Coronary artery (tissue), 2 donors: Measurements from ENCODE around the gene GRIP2.

ENCODE experiments used
- DNase-seq: peaks from one replicate; pipeline ENCODE4 v3.0.0-alpha.2; 2017; ENCODE audit warnings: low spot score
- H3K27ac ChIP-seq, 2 donors: fragments of 200-600 bp; sonication (generic); one replicate each; pipeline ENCODE4 v1.5.1; 2016 to 2019
- H3K4me3 ChIP-seq: fragments of 200-600 bp; sonication (generic); 2 replicates; pipeline ENCODE4 v1.5.1; 2016; ENCODE audit warnings: mild to moderate bottlenecking, moderate library complexity
- TF ChIP-seq, protein P1 (sequence below): fragments of 200-600 bp; sonication (generic); IDR thresholded peaks from one replicate; pipeline ENCODE4 v1.5.1; 2019; ENCODE audit warnings: antibody characterized with exemption

GRIP2 gene

DNA sequence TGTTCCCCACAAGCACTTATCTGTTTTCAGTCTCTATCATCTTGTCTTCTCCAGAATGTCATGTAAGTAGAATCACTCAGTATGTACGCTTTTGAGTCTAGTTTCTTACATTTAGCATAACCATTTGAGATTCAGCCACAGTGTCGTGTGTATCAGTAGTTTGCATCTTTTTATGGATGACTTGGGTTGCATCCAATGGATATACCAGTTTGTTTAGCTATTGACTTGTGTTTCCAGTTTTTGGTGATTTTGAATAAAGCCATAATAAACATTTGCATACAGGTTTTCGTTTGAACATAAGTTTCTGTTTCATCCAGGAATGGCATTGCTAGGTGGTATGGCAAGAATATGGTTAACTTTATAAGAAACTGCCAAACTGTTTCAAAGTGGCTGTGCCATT lies 12.1 kb downstream of the GRIP2 start:
- no peak overlapping the region for H3K27ac ChIP-seq
- no peak overlapping the region for H3K4me3 ChIP-seq
- no peak for DNase-seq
- TF ChIP-seq, protein P1, sequence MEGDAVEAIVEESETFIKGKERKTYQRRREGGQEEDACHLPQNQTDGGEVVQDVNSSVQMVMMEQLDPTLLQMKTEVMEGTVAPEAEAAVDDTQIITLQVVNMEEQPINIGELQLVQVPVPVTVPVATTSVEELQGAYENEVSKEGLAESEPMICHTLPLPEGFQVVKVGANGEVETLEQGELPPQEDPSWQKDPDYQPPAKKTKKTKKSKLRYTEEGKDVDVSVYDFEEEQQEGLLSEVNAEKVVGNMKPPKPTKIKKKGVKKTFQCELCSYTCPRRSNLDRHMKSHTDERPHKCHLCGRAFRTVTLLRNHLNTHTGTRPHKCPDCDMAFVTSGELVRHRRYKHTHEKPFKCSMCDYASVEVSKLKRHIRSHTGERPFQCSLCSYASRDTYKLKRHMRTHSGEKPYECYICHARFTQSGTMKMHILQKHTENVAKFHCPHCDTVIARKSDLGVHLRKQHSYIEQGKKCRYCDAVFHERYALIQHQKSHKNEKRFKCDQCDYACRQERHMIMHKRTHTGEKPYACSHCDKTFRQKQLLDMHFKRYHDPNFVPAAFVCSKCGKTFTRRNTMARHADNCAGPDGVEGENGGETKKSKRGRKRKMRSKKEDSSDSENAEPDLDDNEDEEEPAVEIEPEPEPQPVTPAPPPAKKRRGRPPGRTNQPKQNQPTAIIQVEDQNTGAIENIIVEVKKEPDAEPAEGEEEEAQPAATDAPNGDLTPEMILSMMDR: no peak

DNA sequence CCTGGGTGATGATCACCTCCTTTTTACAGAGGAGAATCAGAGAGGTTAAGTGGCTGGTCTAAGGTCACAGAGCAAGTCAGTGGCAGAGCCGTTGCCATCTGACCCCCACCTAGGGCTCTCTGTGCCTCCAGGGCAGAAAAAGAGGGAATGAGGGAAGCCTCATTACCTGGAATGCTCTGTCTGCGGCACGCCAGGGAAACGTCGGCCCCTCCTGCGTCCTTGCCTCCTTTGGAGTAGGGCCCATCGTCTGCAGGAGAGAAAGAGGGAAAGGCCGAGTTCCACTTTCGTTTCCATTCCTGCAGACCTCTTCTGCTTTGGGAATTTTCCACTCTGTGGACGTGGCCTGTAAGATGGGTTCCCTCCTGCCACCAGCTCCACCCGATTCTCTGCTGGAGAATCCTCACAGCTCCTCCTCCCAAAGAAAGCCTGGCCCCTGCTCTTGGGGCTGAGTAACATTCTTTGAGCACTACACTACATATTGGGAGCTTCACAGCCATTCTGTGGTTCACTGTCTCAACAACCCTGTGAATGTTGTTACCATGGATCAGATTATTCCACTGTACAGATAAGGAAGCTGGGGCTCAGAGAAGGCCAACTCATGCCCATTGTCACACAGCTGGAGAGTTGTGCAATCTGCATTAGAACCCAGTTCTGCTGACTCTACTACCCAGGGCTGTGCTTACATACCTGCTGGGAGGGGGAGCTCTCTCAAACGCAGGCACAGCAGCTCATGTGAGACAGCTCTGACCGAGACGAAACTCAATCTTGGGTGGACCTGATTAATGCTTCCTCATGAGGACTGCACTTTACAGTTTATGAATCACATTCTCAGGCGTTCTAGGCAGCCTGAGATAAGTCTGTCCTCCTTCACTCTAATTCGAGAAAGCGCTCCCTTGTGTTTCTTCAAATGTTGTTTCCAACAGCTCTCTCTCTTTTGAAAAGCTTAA lies 14.2 kb downstream of the GRIP2 start:
- TF ChIP-seq, protein P1: no peak
- Histone ChIP-seq H3K27ac (peak overlapping the region; percentile 56 to 80), H3K4me3 (peak overlapping the region; percentile 57)
- DNase-seq: no peak

DNA sequence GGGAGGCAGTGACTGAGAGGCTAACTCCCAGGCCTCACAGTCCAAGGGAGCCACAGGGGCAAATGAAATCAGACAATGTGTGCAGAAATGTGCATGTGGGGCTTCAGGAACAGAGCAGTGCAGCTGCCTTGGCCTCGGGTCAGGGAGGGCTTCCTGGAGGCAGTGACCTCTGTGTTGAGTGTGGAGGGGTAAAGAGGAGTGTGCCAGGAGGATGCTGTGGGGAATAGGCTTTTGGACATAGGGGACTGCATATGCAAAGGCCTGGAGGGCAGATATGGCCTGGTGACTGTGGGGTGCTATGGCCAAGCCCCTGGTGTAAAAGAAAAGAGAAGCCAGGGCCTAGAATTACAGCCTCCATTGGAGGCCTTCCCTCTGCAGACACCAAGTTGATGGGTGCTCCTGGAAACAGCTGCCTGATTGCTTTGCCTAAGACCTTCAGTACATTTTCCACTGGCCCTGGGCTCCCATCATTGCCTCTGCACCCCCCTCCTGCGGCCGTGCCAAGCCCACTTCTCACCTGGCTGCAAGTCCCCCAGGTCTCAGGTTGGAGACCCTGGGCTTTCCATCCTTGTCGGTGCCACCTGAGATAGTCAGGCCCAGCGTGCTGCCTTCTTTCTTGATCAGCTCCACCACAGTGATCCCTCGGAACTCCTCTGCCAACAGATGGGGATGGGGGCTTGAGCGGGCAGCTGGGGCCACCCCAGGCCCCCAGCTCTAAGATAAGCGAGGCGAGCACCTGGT lies 15.1 kb downstream of the GRIP2 start:
- TF ChIP-seq, protein P1: no peak
- DNase-seq: no peak
- H3K4me3 ChIP-seq: peak overlapping the region; percentile 57
- H3K27ac ChIP-seq: peak overlapping the region; percentile 56 to 80

DNA sequence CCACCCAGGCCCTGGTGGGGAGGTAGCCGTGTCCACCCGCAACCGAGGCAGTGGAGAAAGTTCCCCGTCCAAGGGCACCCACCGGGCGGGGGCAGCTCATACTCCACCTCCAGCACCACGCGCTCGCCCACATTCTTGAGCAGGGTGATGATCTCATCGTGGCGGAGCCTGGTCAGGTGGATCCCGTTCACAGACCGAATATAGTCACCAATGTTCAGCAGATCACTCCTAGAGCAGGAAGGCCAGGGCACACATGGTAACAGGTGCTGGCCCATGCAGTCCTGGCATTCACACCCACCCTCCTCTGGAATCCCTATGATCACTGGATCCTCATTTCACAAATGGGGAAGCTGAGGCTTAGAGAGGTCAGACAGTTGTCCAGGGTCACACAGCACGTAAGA lies 15.8 kb downstream of the GRIP2 start:
- TF ChIP-seq, protein P1: no peak
- Histone ChIP-seq H3K4me3 (no peak overlapping the region), H3K27ac (peak overlapping the region; percentile 38 to 63)
- DNase-seq: no peak

DNA sequence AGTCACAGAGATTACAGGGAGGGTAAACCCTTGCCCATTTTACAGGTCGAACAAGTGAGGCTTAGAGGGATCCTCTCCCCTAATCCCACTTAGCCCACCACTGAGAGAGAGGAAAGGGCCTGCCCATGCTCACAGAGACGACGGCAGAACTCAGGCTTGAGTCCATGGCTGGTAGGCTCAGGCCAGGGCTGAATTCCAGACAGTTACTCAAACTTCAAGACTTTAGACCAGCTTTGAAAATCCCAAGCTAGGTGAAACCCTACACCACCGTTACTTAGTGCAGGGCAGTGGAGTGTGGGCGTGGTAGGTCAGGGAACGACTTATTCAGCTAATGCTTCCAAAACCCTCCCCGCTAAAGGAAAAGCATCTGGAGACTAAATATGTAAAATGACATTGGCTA lies 16.4 kb downstream of the GRIP2 start:
- H3K27ac ChIP-seq: peak overlapping the region; percentile 38 to 63
- H3K4me3 ChIP-seq: no peak overlapping the region
- TF ChIP-seq, protein P1: no peak
- DNase-seq: no peak

DNA sequence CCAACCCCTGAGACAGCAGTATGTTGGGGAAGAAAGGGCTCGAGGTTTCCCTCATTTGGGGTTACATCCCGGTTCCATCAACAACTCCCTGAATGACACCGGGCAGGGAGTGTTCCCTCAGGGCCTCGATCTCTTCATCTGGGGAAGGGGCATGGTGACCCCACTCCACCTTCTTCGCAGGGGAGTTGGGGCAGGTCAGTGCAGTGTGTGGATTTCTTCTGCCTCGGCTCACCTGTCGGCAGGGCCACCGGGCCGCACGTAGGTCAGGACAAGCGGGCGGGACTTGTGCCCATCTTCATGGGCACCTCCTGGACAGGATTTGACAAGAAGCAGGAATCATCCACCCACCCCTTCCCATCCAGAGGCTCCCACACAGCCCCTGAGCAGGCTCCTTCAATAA lies 17.4 kb downstream of the GRIP2 start:
- Histone ChIP-seq H3K27ac (peak overlapping the region; percentile 38 to 83), H3K4me3 (no peak overlapping the region)
- TF ChIP-seq, protein P1: no peak
- no peak for DNase-seq
